Endometrial microvascular endothelial cells (primary cell): ENCODE results near the gene CD101. TPM values are rescaled to one million over a fixed set of nuclear protein-coding genes. Genes with fewer than 3 reads are reported as not detected.

Experiments used
- in situ Hi-C: cut with HindIII; loops from 2 replicates; pipeline ENCODE4 v1.10.0; 2017; ENCODE audit warnings: low sequenced_read_pairs, low pct_unique_long_range_greater_than_20kb; ENCODE audit errors: inconsistent ontology term
- total RNA-seq: library from RNA; depleted of rRNA; stranded (reverse); fragments of >200 nt; gene quantifications from one replicate; pipeline ENCODE4 v1.2.3, GENCODE V29; 2015; ENCODE audit errors: inconsistent ontology term

CD101 gene
- total RNA-seq, 1 donor from 2014 or later = not detected

GRCh38 chr1:117070124-117070523 lies 68.6 kb downstream of the CD101 start:
- in situ Hi-C loops = loop anchor here (25.0 kb wide), 2 partner anchors 183 to 333 kb away; no protein-coding TSS in a partner anchor

DNA sequence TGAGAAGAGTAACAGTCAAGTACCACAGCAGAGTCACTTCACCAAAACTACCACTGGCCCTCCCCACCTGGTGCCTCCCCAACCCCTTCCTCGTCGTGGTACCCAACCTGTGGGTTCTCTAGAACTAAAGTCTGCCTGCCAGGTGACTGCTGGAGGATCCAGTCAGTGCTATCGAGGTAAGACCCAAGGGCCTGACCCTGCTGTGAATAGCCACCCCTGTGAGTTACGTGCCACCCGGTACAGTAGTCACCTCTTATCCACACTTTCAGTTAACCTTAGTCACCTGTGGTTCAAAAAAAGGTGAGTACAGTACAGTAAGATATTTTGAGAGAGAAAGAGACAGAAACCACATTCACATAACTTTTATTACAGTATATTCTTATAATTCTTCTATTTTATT lies 75.1 kb downstream of the CD101 start:
- in situ Hi-C loops = no loop called here

DNA sequence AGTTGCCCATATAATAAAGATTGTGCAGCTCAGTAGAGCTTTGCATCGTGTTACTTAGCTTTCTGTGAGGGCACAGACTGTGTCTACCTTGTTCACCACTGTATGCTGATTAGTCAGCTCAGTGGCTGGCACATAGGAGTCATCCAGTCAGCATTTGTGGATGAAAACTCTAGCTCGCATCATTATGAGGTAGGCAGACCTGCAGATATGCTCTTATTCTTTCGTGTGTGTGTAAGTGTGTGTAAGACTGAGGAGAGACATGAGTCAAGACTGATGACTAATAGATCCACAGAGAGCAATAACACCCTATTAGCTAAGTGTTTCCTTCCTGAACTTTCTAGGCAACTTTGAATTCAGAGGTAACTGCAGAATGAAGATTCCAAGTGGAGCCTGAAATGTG lies 75.7 kb downstream of the CD101 start:
- in situ Hi-C loops = no loop called here

- in situ Hi-C loops = no loop called here
Observed at GRCh38 chr1:117079737-117080136, 78.2 kb downstream of the CD101 start.

- in situ Hi-C loops = no loop called here
Observed at GRCh38 chr1:117084231-117084630, 82.7 kb downstream of the CD101 start.

Other genes starting within 250 kb of the CD101 start
- not detected for gene CD2, start 247.3 kb upstream of the CD101 start, total RNA-seq
- 7.2 TPM for gene PTGFRN, start 91.8 kb upstream of the CD101 start, total RNA-seq
- 26.9 TPM for gene TTF2, start 58.6 kb downstream of the CD101 start, total RNA-seq
- 0.93 TPM for gene TRIM45, start 120.0 kb downstream of the CD101 start, total RNA-seq
- gene VTCN1, start 209.2 kb downstream of the CD101 start, total RNA-seq = not detected